Prostate gland (tissue), 2 donors: ENCODE measurements around the gene BORCS6. TPM values are rescaled to one million over a fixed set of nuclear protein-coding genes. Genes with fewer than 3 reads are reported as not detected.

Experiments used
- DNase-seq: peaks from one replicate; pipeline ENCODE4 v3.0.0-alpha.2; 2019; ENCODE audit warnings: low spot score
- H3K27ac ChIP-seq, 2 donors: fragments of 200-600 bp; sonication (generic); 2 replicates each; pipeline ENCODE4 v1.5.1; 2017 to 2019
- H3K27me3 ChIP-seq: fragments of 200-600 bp; sonication (generic); replicated peaks from 2 replicates; pipeline ENCODE4 v1.5.1; 2019; ENCODE audit not compliant: insufficient read depth
- H3K36me3 ChIP-seq, 2 donors: fragments of 200-600 bp; sonication (generic); 1 replicate in 1 of 2; 2 replicates in 1 of 2; pipeline versions ENCODE4 v1.5.1 to v1.8.1; 2017 to 2019
- H3K4me1 ChIP-seq: fragments of 200-600 bp; sonication (generic); replicated peaks from 2 replicates; pipeline ENCODE4 v1.5.1; 2019
- H3K4me3 ChIP-seq, 2 donors: fragments of 200-600 bp; sonication (generic); 2 replicates each; pipeline ENCODE4 v1.5.1; 2017 to 2019
- H3K9me3 ChIP-seq: fragments of 200-600 bp; sonication (generic); 2 replicates; pipeline ENCODE4 v1.5.1; 2017
- POLR2A ChIP-seq: fragments of 450-650 bp; IDR thresholded peaks from one replicate; pipeline ENCODE4 v1.6.1; 2016; ENCODE audit warnings: antibody characterized with exemption, mild to moderate bottlenecking
- POLR2AphosphoS5 ChIP-seq: sonication (generic); formaldehyde crosslinking; IDR thresholded peaks from one replicate; pipeline ENCODE4 v1.6.1; 2017; ENCODE audit warnings: antibody characterized with exemption
- WGBS: methylation state at CpG from one replicate; pipeline ENCODE4 v1.1.5; 2018; 5-methylcytosine and 5-hydroxymethylcytosine counted together
- intact Hi-C: fragments of 100-400 bp; cut with DNase I; formaldehyde crosslinking; loops from one replicate; pipeline ENCODE4 v1.14.2; 2022
- total RNA-seq, 2 donors: library from RNA; depleted of rRNA; stranded (reverse); fragments of >200 nt; gene quantifications; one replicate each; pipeline ENCODE4 v1.1.0, GENCODE V29; 2016
- TF ChIP-seq, protein P1 (sequence below), 4 experiments: fragments of 200-600 bp in 2 of 4; fragments of 450-650 bp in 2 of 4; sonication (generic) in 2 of 4; IDR thresholded peaks; 1 replicate in 3 of 4; 2 replicates in 1 of 4; pipeline ENCODE4 v1.5.1; 2016 to 2019; ENCODE audit warnings: antibody characterized with exemption in 4 of 4, mild to moderate bottlenecking in 2 of 4, moderate library complexity in 2 of 4

The BORCS6 gene
- total RNA-seq, 2 donors from 2014 or later = 9.6 to 19.1 TPM

GRCh38 chr17:8160741-8161221 lies 29.2 kb downstream of the BORCS6 start:
- Histone ChIP-seq H3K27me3 (no peaks in the 10 kb centered on the region), H3K4me1 (peaks cover 21% of the 10 kb centered on the region), H3K27ac (peak overlapping the region; percentile 100), H3K9me3 (no peaks in the 10 kb centered on the region), H3K36me3 (peaks cover 0 to 8% of the 10 kb centered on the region in 2 donors), H3K4me3 (peak overlapping the region in 1 of 2 donors; percentile 100)
- no peak for DNase-seq
- WGBS = 40% methylated on average over 5 of the region's 5 CpGs
- no peak for TF ChIP-seq POLR2AphosphoS5
- TF ChIP-seq, protein P1, sequence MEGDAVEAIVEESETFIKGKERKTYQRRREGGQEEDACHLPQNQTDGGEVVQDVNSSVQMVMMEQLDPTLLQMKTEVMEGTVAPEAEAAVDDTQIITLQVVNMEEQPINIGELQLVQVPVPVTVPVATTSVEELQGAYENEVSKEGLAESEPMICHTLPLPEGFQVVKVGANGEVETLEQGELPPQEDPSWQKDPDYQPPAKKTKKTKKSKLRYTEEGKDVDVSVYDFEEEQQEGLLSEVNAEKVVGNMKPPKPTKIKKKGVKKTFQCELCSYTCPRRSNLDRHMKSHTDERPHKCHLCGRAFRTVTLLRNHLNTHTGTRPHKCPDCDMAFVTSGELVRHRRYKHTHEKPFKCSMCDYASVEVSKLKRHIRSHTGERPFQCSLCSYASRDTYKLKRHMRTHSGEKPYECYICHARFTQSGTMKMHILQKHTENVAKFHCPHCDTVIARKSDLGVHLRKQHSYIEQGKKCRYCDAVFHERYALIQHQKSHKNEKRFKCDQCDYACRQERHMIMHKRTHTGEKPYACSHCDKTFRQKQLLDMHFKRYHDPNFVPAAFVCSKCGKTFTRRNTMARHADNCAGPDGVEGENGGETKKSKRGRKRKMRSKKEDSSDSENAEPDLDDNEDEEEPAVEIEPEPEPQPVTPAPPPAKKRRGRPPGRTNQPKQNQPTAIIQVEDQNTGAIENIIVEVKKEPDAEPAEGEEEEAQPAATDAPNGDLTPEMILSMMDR (IDR thresholded peaks at IDR 0.05) = no peak
- no peak for TF ChIP-seq POLR2A
- intact Hi-C loops = no loop called here

- TF ChIP-seq POLR2AphosphoS5 (no peak), POLR2A (no peak)
- TF ChIP-seq, protein P1 (IDR thresholded peaks at IDR 0.05) = no peak
- no peaks in the 10 kb centered on the region for H3K9me3 ChIP-seq
- DNase-seq = no peak
- H3K27ac ChIP-seq = peak overlapping the region; percentile 100
- WGBS = 51% methylated on average over 4 of the region's 4 CpGs
- H3K27me3 ChIP-seq = no peaks in the 10 kb centered on the region
- H3K36me3 ChIP-seq = peaks cover 0 to 8% of the 10 kb centered on the region in 2 donors
- peaks cover 21% of the 10 kb centered on the region for H3K4me1 ChIP-seq
- no peak overlapping the region for H3K4me3 ChIP-seq
- intact Hi-C loops = no loop called here
Observed at GRCh38 chr17:8160224-8160577, 29.8 kb downstream of the BORCS6 start.

- TF ChIP-seq POLR2A (no peak), POLR2AphosphoS5 (no peak)
- TF ChIP-seq, protein P1 (IDR thresholded peaks at IDR 0.05) = no peak
- Histone ChIP-seq H3K4me3 (no peak overlapping the region), H3K9me3 (no peaks in the 10 kb centered on the region), H3K4me1 (peaks cover 21% of the 10 kb centered on the region), H3K27me3 (no peaks in the 10 kb centered on the region), H3K36me3 (peaks cover 0 to 8% of the 10 kb centered on the region in 2 donors), H3K27ac (peak overlapping the region; percentile 100)
- intact Hi-C loops = loop anchor here (10.0 kb wide), 1 partner anchor 315 kb away; no protein-coding TSS in a partner anchor
- WGBS = 74% methylated on average over 4 of the region's 4 CpGs
- DNase-seq = no peak
Observed at GRCh38 chr17:8159459-8160223, 30.3 kb downstream of the BORCS6 start.

DNA sequence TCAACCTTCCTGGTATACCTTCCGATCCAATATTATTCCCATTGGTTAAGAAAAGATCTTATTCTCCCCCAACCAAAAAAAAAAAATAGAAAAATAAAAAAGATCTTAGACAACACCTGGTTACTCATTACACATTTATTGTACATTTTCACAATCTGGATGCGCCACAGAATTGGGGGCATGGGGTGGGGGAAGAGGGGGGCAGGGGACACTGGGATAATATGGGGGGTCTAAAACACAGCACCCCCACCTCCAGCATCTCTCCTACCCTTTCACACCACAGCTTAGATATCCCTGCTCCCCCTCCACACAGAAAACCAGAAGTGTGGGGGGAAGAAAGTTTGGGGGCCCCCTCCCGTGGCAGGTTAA lies 31.0 kb downstream of the BORCS6 start:
- no peak for DNase-seq
- Histone ChIP-seq H3K27me3 (no peaks in the 10 kb centered on the region), H3K27ac (peak overlapping the region; percentile 100), H3K4me3 (no peak overlapping the region), H3K9me3 (no peaks in the 10 kb centered on the region), H3K4me1 (peaks cover 20% of the 10 kb centered on the region), H3K36me3 (peaks cover 0 to 8% of the 10 kb centered on the region in 2 donors)
- 56% methylated on average over 3 of the region's 3 CpGs for WGBS
- TF ChIP-seq, protein P1 (IDR thresholded peaks at IDR 0.05) = peak in 1 of 4 experiments; percentile 5
- TF ChIP-seq POLR2AphosphoS5 (no peak), POLR2A (no peak)
- intact Hi-C loops = loop anchor here (10.0 kb wide), 1 partner anchor 314 kb away; no protein-coding TSS in a partner anchor
